H1 (cell line): ENCODE measurements around the gene COL5A1. TPM values are rescaled to one million over a fixed set of nuclear protein-coding genes. Genes with fewer than 3 reads are reported as not detected.

Experiments
- CTCF ChIA-PET: fragments of 300-600 bp; sonication (Branson Sonifier 250); formaldehyde crosslinking; loops from one replicate; lab custom pipeline; 2021; ENCODE audit not compliant: partially characterized antibody; lab: Charles Lee
- POLR2A ChIA-PET: fragments of 300-600 bp; sonication (Branson Sonifier 250); formaldehyde crosslinking; loops from one replicate; lab custom pipeline; 2021; ENCODE audit warnings: inconsistent platforms; ENCODE audit not compliant: partially characterized antibody; lab: Charles Lee
- DNase-seq, 2 experiments: peaks; one replicate each; pipeline versions ENCODE4 v3.0.0 to v3.0.0-alpha.2; 2010 to 2022; ENCODE audit warnings: low spot score in 2 of 2, low read depth in 1 of 2, mixed read lengths in 1 of 2
- FAIRE-seq: peaks from 2 replicates; lab custom pipeline; 2011; peaks lifted over from hg19 to GRCh38; lab: Jason Lieb, UNC
- H2AFZ ChIP-seq: 2 replicates; pipeline ENCODE4 v1.8.1; 2012; ENCODE audit warnings: low read length, inconsistent platforms
- H2AK5ac ChIP-seq: 2 replicates; pipeline ENCODE4 v1.6.1; 2013; ENCODE audit warnings: low read depth, low read length
- H2BK120ac ChIP-seq: replicated peaks from 2 replicates; pipeline ENCODE3; 2013; ENCODE audit warnings: low read depth, low read length, inconsistent platforms
- H2BK12ac ChIP-seq: 2 replicates; pipeline ENCODE4 v1.6.1; 2013; ENCODE audit warnings: low read depth, low read length
- H2BK15ac ChIP-seq: 2 replicates; pipeline ENCODE4 v1.6.1; 2013; ENCODE audit warnings: low read length
- H2BK20ac ChIP-seq: 2 replicates; pipeline ENCODE4 v1.6.1; 2013; ENCODE audit warnings: low read length
- H2BK5ac ChIP-seq: 2 replicates; pipeline ENCODE4 v1.6.1; 2013; ENCODE audit warnings: low read depth, low read length
- H3K14ac ChIP-seq: 2 replicates; pipeline ENCODE4 v1.6.1; 2013; ENCODE audit warnings: inconsistent platforms; ENCODE audit not compliant: insufficient read length
- H3K18ac ChIP-seq: 2 replicates; pipeline ENCODE4 v1.6.1; 2013; ENCODE audit warnings: low read length; ENCODE audit errors: extremely low read depth
- H3K23ac ChIP-seq: 2 replicates; pipeline ENCODE4 v1.6.1; 2013; ENCODE audit warnings: inconsistent platforms; ENCODE audit not compliant: insufficient read length
- H3K23me2 ChIP-seq: 2 replicates; pipeline ENCODE4 v1.6.1; 2013; ENCODE audit warnings: low read depth, low read length
- H3K27ac ChIP-seq: 2 replicates; pipeline ENCODE4 v1.6.1; 2011; ENCODE audit warnings: low read depth, low read length, inconsistent platforms
- H3K27me3 ChIP-seq, 4 experiments: replicated peaks in 1 of 4; 1 replicate in 1 of 4; 2 replicates in 3 of 4; pipeline versions ENCODE4 v1.6.1 to v1.8.1; 2011 to 2013; ENCODE audit warnings: low read length in 3 of 4, mild to moderate bottlenecking in 3 of 4, inconsistent platforms in 2 of 4, mixed read lengths in 2 of 4, moderate library complexity in 1 of 4; ENCODE audit not compliant: control insufficient read depth in 3 of 4, insufficient read depth in 3 of 4; ENCODE audit errors: extremely low read depth in 1 of 4
- H3K36me3 ChIP-seq, 4 experiments: 2 replicates each; pipeline versions ENCODE4 v1.6.1 to v1.8.1; 2011 to 2013; ENCODE audit warnings: mild to moderate bottlenecking in 4 of 4, low read length in 3 of 4, moderate library complexity in 2 of 4, control low read depth in 1 of 4, inconsistent platforms in 1 of 4; ENCODE audit not compliant: insufficient read depth in 4 of 4, control insufficient read depth in 2 of 4
- H3K4ac ChIP-seq: replicated peaks from 2 replicates; pipeline ENCODE3; 2013; ENCODE audit warnings: low read length, low read depth, mixed read lengths, inconsistent platforms; ENCODE audit not compliant: insufficient read length
- H3K4me1 ChIP-seq, 4 experiments: replicated peaks in 1 of 4; 1 replicate in 1 of 4; 2 replicates in 3 of 4; pipeline versions ENCODE4 v1.6.1 to v1.8.1; 2011 to 2013; ENCODE audit warnings: low read length in 3 of 4, inconsistent platforms in 2 of 4, mixed read lengths in 1 of 4; ENCODE audit not compliant: insufficient read depth in 4 of 4, control insufficient read depth in 3 of 4
- H3K4me2 ChIP-seq, 2 experiments: 2 replicates each; pipeline versions ENCODE4 v1.6.1 to v1.8.1; 2011 to 2013; ENCODE audit warnings: low read depth in 2 of 2, low read length in 2 of 2, control low read depth in 1 of 2, inconsistent platforms in 1 of 2, mild to moderate bottlenecking in 1 of 2; ENCODE audit not compliant: insufficient read depth in 1 of 2
- H3K4me3 ChIP-seq, 4 experiments: fragments of 200-600, 300-600 bp in 1 of 4; sonication (generic), shearing (Covaris generic), sonication (Bioruptor Twin) in 1 of 4; 2 replicates each; pipeline versions ENCODE4 v1.5.1 to v1.8.1; 2011 to 2016; ENCODE audit warnings: low read length in 4 of 4, low read depth in 3 of 4, control low read depth in 2 of 4, inconsistent platforms in 2 of 4, mild to moderate bottlenecking in 2 of 4, mixed read lengths in 1 of 4, moderate library complexity in 1 of 4; ENCODE audit not compliant: insufficient read depth in 2 of 4; ENCODE audit errors: extremely low read depth in 1 of 4
- H3K56ac ChIP-seq: replicated peaks from 2 replicates; pipeline ENCODE3; 2013; ENCODE audit warnings: low read depth, mild to moderate bottlenecking, mixed read lengths, low read length, inconsistent platforms; ENCODE audit not compliant: insufficient read length
- H3K79me1 ChIP-seq: 2 replicates; pipeline ENCODE4 v1.6.1; 2013; ENCODE audit warnings: low read depth, low read length, control low read depth
- H3K79me2 ChIP-seq, 2 experiments: 2 replicates each; pipeline versions ENCODE4 v1.6.1 to v1.8.1; 2012 to 2013; ENCODE audit warnings: low read length in 2 of 2, mild to moderate bottlenecking in 2 of 2, inconsistent platforms in 1 of 2; ENCODE audit not compliant: insufficient read depth in 2 of 2, control insufficient read depth in 1 of 2
- H3K9ac ChIP-seq, 4 experiments: replicated peaks in 1 of 4; 1 replicate in 1 of 4; 2 replicates in 3 of 4; pipeline versions ENCODE4 v1.6.1 to v1.8.1; 2011 to 2013; ENCODE audit warnings: low read depth in 3 of 4, low read length in 3 of 4, control low read depth in 2 of 4, mild to moderate bottlenecking in 2 of 4, moderate library complexity in 2 of 4, inconsistent platforms in 1 of 4; ENCODE audit errors: extremely low read depth in 1 of 4
- H3K9me3 ChIP-seq, 2 experiments: 2 replicates each; pipeline versions ENCODE4 v1.6.1 to v1.8.1; 2012 to 2013; ENCODE audit warnings: mild to moderate bottlenecking in 2 of 2, moderate library complexity in 2 of 2, control low read depth in 1 of 2, inconsistent platforms in 1 of 2, low read depth in 1 of 2, low read length in 1 of 2, mixed read lengths in 1 of 2; ENCODE audit not compliant: insufficient read depth in 2 of 2
- H4K20me1 ChIP-seq, 2 experiments: replicated peaks in 1 of 2; 2 replicates each; pipeline versions ENCODE3 to v1.8.1; 2011 to 2013; ENCODE audit warnings: inconsistent platforms in 2 of 2, low read length in 2 of 2, mild to moderate bottlenecking in 1 of 2; ENCODE audit not compliant: insufficient read depth in 2 of 2, control insufficient read depth in 1 of 2
- H4K5ac ChIP-seq: 2 replicates; pipeline ENCODE4 v1.6.1; 2013; ENCODE audit warnings: low read length, low read depth, mixed read lengths, inconsistent platforms; ENCODE audit not compliant: insufficient read length
- H4K8ac ChIP-seq: 2 replicates; pipeline ENCODE4 v1.8.0; 2013; ENCODE audit warnings: mild to moderate bottlenecking, moderate library complexity, low read length, inconsistent platforms; ENCODE audit not compliant: insufficient read depth; ENCODE audit errors: extremely low read depth
- H4K91ac ChIP-seq: replicated peaks from 2 replicates; pipeline ENCODE3; 2013; ENCODE audit warnings: low read length, mixed read lengths, inconsistent platforms; ENCODE audit not compliant: insufficient read length
- CHD1 ChIP-seq: IDR thresholded peaks from 2 replicates; pipeline ENCODE4 v1.6.1; 2012; ENCODE audit warnings: low read depth, low read length, improper control_type of control experiment
- GTF2F1 ChIP-seq: IDR thresholded peaks from 2 replicates; pipeline ENCODE4 v1.6.1; 2012; ENCODE audit warnings: low read depth, low read length, improper control_type of control experiment, borderline replicate concordance
- MAX ChIP-seq: IDR thresholded peaks from 2 replicates; pipeline ENCODE4 v1.6.1; 2012; ENCODE audit warnings: inconsistent platforms
- NRF1 ChIP-seq: IDR thresholded peaks from 2 replicates; pipeline ENCODE4 v1.6.1; 2011; ENCODE audit warnings: mild to moderate bottlenecking, low read depth, low read length, improper control_type of control experiment
- POLR2AphosphoS5 ChIP-seq: IDR thresholded peaks from 2 replicates; pipeline ENCODE4 v1.6.1; 2011; ENCODE audit warnings: low read depth, low read length
- SUZ12 ChIP-seq: fragments of 200-600 bp; sonication (generic); IDR thresholded peaks from 2 replicates; pipeline ENCODE4 v1.6.1; 2012; ENCODE audit warnings: mild to moderate bottlenecking, inconsistent platforms, low read length, moderate library complexity, mixed read lengths
- WGBS, 2 experiments: shearing (Covaris generic) in 1 of 2; methylation state at CpG; one replicate each; pipeline versions ENCODE4 v1.1.6 to v1.1.7; 2013 to 2015; ENCODE audit warnings: low lambda C conversion rate in 2 of 2, mixed read lengths in 2 of 2, inconsistent platforms in 1 of 2, low coverage in 1 of 2, missing lambda C conversion rate in 1 of 2; ENCODE audit not compliant: insufficient replicate concordance in 2 of 2, insufficient coverage in 1 of 2, insufficient read length in 1 of 2; ENCODE audit errors: extremely low coverage in 1 of 2, missing lambda C conversion rate in 1 of 2; 5-methylcytosine and 5-hydroxymethylcytosine counted together
- polyA plus RNA-seq, 7 experiments: library from polyadenylated mRNA; depleted of rRNA in 3 of 7; stranded (reverse) in 5 of 7; unstranded in 2 of 7; fragments of >200 nt in 5 of 7; fragments of 200-250 nt in 2 of 7; gene quantifications; 1 replicate in 5 of 7; 2 replicates in 1 of 7; 4 replicates in 1 of 7; pipeline versions ENCODE4 v1.2.1 to v1.2.3, GENCODE V29; 2011 to 2013; ENCODE audit warnings: missing spikeins in 2 of 7, mixed read lengths in 2 of 7
- total RNA-seq: library from RNA; stranded (reverse); fragmentation: NEBNext Ultra II Directional; extraction: Animal tissue kit (Norgen Biotek cat#: 25700); gene quantifications from 2 replicates; pipeline ENCODE4 v1.2.1, GENCODE V29; 2021

Gene COL5A1
- total and polyA plus RNA-seq, 2 of the 8 experiments (the other 6 are each of a cell fraction or from before 2014, with no cell fraction given): 3.8 to 12.0 TPM

GRCh38 chr9:134680393-134681060, 38.9 kb downstream of the COL5A1 start:
- Histone ChIP-seq H3K4ac (no peak overlapping the region), H3K79me2 (no peaks in the 10 kb centered on the region), H3K27ac (no peak overlapping the region; the same call in 1 of the 2 replicates), H3K27me3 (no peaks in the 10 kb centered on the region), H3K23ac (no peak overlapping the region), H3K79me1 (no peaks in the 10 kb centered on the region; the same call in 1 of the 2 replicates), H3K4me1 (peaks cover 0 to 5% (median 0%) of the 10 kb centered on the region in 4 experiments; a peak in 2 of 7 replicates), H3K9ac (no peak overlapping the region), H3K4me3 (no peak overlapping the region), H2AFZ (no peak overlapping the region), H2BK5ac (no peak overlapping the region), H2BK15ac (no peak overlapping the region), H2BK120ac (no peak overlapping the region), H4K91ac (no peak overlapping the region), H3K23me2 (peaks cover 11% of the 10 kb centered on the region; the same call in 1 of the 2 replicates), H3K36me3 (no peaks in the 10 kb centered on the region), H2BK20ac (no peak overlapping the region), H2AK5ac (no peak overlapping the region), H3K56ac (no peak overlapping the region), H2BK12ac (no peak overlapping the region), H4K20me1 (no peaks in the 10 kb centered on the region), H4K8ac (peak overlapping the region; percentile 14; the same call in 1 of the 2 replicates), H4K5ac (no peak overlapping the region), H3K4me2 (no peak overlapping the region), H3K14ac (no peak overlapping the region), H3K9me3 (peaks cover 0 to 5% of the 10 kb centered on the region in 2 experiments; a peak in 1 of 4 replicates), H3K18ac (no peak overlapping the region)
- FAIRE-seq: no peak
- ChIA-PET POLR2A (no interaction called here), CTCF (interaction anchor here (0.6 to 6.3 kb wide), 7 partner anchors 10 to 1764 kb away, joined by 3 to 54 read pairs (median 4); no protein-coding TSS in a partner anchor)
- no peak for TF ChIP-seq GTF2F1
- no peak for TF ChIP-seq CHD1
- TF ChIP-seq POLR2AphosphoS5: no peak
- TF ChIP-seq SUZ12: no peak
- no peak for TF ChIP-seq NRF1
- TF ChIP-seq MAX: no peak
- WGBS, 2 experiments: 90% methylated on average over 18 of the region's 18 CpGs; no CpG with 5 or more reads in 1 of the 2 experiments
- DNase-seq: no peak
